DMS153 treated with DMSO at 0.1 percent for 48 hours (cell line): ENCODE results near the gene DNAH14.
"Not testable (repeated sequence)": the region's sequence is repeated elsewhere in the genome, so short reads cannot be mapped to it uniquely, and the experiment has no call there.

Source experiments
- DNase-seq: peaks from one replicate; lab custom pipeline; 2025; ENCODE audit not compliant: unreplicated experiment; lab: John Stamatoyannopoulos, UW

The DNAH14 gene

GRCh38 chr1:224991550-224991949 is 62.1 kb downstream of the DNAH14 start:
- not testable (repeated sequence) for DNase-seq

GRCh38 chr1:224995602-224996001 is 66.1 kb downstream of the DNAH14 start:
- DNase-seq, result no peak

GRCh38 chr1:224996266-224996665 is 66.8 kb downstream of the DNAH14 start:
- DNase-seq, result no peak

GRCh38 chr1:224998185-224998584 is 68.7 kb downstream of the DNAH14 start:
- no peak for DNase-seq

GRCh38 chr1:225004396-225004795 is 74.9 kb downstream of the DNAH14 start:
- no peak for DNase-seq

- DNase-seq, result not testable (repeated sequence)
These were observed 76.9 kb downstream of the DNAH14 start for GRCh38 chr1:225006352-225006751.

GRCh38 chr1:225008050-225008449 is 78.6 kb downstream of the DNAH14 start:
- DNase-seq, result not testable (repeated sequence)

- no peak for DNase-seq
These were observed 91.6 kb downstream of the DNAH14 start for GRCh38 chr1:225021037-225021436.

GRCh38 chr1:225026701-225027100 is 97.2 kb downstream of the DNAH14 start:
- DNase-seq, result no peak

- DNase-seq, result not testable (repeated sequence)
These were observed 107.0 kb downstream of the DNAH14 start for GRCh38 chr1:225036441-225036840.

- no peak for DNase-seq
These were observed 112.8 kb downstream of the DNAH14 start for GRCh38 chr1:225042263-225042662.

- DNase-seq, result no peak
These were observed 114.8 kb downstream of the DNAH14 start for GRCh38 chr1:225044258-225044657.

GRCh38 chr1:225049594-225049993 is 120.1 kb downstream of the DNAH14 start:
- DNase-seq, result no peak

- no peak for DNase-seq
These were observed 134.2 kb downstream of the DNAH14 start for GRCh38 chr1:225063722-225064121.

GRCh38 chr1:225070972-225071371 is 141.5 kb downstream of the DNAH14 start:
- no peak for DNase-seq

- no peak for DNase-seq
These were observed 167.7 kb downstream of the DNAH14 start for GRCh38 chr1:225097175-225097574.

- no peak for DNase-seq
These were observed 181.5 kb downstream of the DNAH14 start for GRCh38 chr1:225111000-225111399.

GRCh38 chr1:225113265-225113664 is 183.8 kb downstream of the DNAH14 start:
- no peak for DNase-seq

GRCh38 chr1:225114354-225114990 is 185.0 kb downstream of the DNAH14 start:
- DNase-seq, result no peak

GRCh38 chr1:225119307-225119706 is 189.8 kb downstream of the DNAH14 start:
- no peak for DNase-seq

GRCh38 chr1:225121095-225121494 is 191.6 kb downstream of the DNAH14 start:
- DNase-seq, result no peak

GRCh38 chr1:225131869-225132268 is 202.4 kb downstream of the DNAH14 start:
- DNase-seq, result no peak

GRCh38 chr1:225137976-225138375 is 208.5 kb downstream of the DNAH14 start:
- DNase-seq, result no peak
